ENCODE measurements around the gene BCL2L14. TPM values are rescaled to one million over a fixed set of nuclear protein-coding genes. Genes with fewer than 3 reads are reported as not detected.

Gene BCL2L14
- total RNA-seq, 1 experiment from 2014 or later: not detected

- no peak overlapping the region for H3K4me3 ChIP-seq (ENCODE audit: low read length)
- no peak overlapping the region for H3K4me2 ChIP-seq (ENCODE audit: low read length)
- no peak overlapping the region for H3K27ac ChIP-seq (ENCODE audit: low read length)
- H3K9ac ChIP-seq (ENCODE audit: low read length): no peak overlapping the region
- DNase-seq (no peak), ATAC-seq (no peak)
- H3K9me2 ChIP-seq (replicated peaks; ENCODE audit: low read length): no peaks in the 10 kb centered on the region
- peaks cover 6% of the 10 kb centered on the region; the same call in 1 of the 2 replicates for H3K4me1 ChIP-seq (ENCODE audit: insufficient read depth, low read length)
- H3K36me3 ChIP-seq (ENCODE audit: low read depth, low read length): no peaks in the 10 kb centered on the region
- no peak overlapping the region for H2AFZ ChIP-seq (ENCODE audit: low read length)
- H3K27me3 ChIP-seq (ENCODE audit: low read length): no peaks in the 10 kb centered on the region
- TF ChIP-seq EZH2phosphoT487 (IDR thresholded peaks at IDR 0.05; ENCODE audit: borderline replicate concordance, low read length) (no peak), EZH2 (IDR thresholded peaks at IDR 0.05; ENCODE audit: low read length, unreplicated experiment) (no peak), CTCF (conservative IDR thresholded peaks at IDR 0.05; ENCODE audit: low read depth, low read length) (no peak)
- H3K79me2 ChIP-seq (ENCODE audit: low read length): no peaks in the 10 kb centered on the region
- no peaks in the 10 kb centered on the region for H3F3A ChIP-seq (ENCODE audit: low read length, unreplicated experiment)
- no TSS peak for BruUV-seq (replicated peaks)
- intact Hi-C loops (cut with micrococcal nuclease): no loop called here
- POLR2A ChIA-PET (ENCODE audit: unreplicated experiment): no interaction called here
- CTCF ChIA-PET: no interaction called here
- no peaks in the 10 kb centered on the region for H3K9me3 ChIP-seq (ENCODE audit: low read length)
- no peaks in the 10 kb centered on the region for H4K20me1 ChIP-seq (ENCODE audit: low read length)
Observed at GRCh38 chr12:12072064-12072760, 1.5 kb downstream of the BCL2L14 start.

GRCh38 chr12:12079291-12079690 is 8.6 kb downstream of the BCL2L14 start:
- Histone ChIP-seq H3F3A (ENCODE audit: low read length, unreplicated experiment) (no peaks in the 10 kb centered on the region), H3K9me3 (ENCODE audit: low read length) (no peaks in the 10 kb centered on the region), H3K4me2 (ENCODE audit: low read length) (no peak overlapping the region), H3K4me1 (ENCODE audit: insufficient read depth, low read length) (peaks cover 5% of the 10 kb centered on the region; the same call in 1 of the 2 replicates), H3K36me3 (ENCODE audit: low read depth, low read length) (no peaks in the 10 kb centered on the region), H3K9me2 (replicated peaks; ENCODE audit: low read length) (no peaks in the 10 kb centered on the region), H3K27me3 (ENCODE audit: low read length) (no peaks in the 10 kb centered on the region), H3K4me3 (ENCODE audit: low read length) (no peak overlapping the region), H3K9ac (ENCODE audit: low read length) (no peak overlapping the region), H3K79me2 (ENCODE audit: low read length) (no peaks in the 10 kb centered on the region), H3K27ac (ENCODE audit: low read length) (no peak overlapping the region), H4K20me1 (ENCODE audit: low read length) (no peaks in the 10 kb centered on the region), H2AFZ (ENCODE audit: low read length) (no peak overlapping the region)
- no peak for ATAC-seq
- POLR2A ChIA-PET (ENCODE audit: unreplicated experiment): no interaction called here
- CTCF ChIA-PET: no interaction called here
- no peak for TF ChIP-seq EZH2 (IDR thresholded peaks at IDR 0.05; ENCODE audit: low read length, unreplicated experiment)
- TF ChIP-seq EZH2phosphoT487 (IDR thresholded peaks at IDR 0.05; ENCODE audit: borderline replicate concordance, low read length): no peak
- TF ChIP-seq CTCF (conservative IDR thresholded peaks at IDR 0.05; ENCODE audit: low read depth, low read length): no peak
- no TSS peak for BruUV-seq (replicated peaks)
- no peak for DNase-seq
- intact Hi-C loops (cut with micrococcal nuclease): no loop called here

GRCh38 chr12:12081836-12082497 is 11.2 kb downstream of the BCL2L14 start:
- no peaks in the 10 kb centered on the region for H3K9me3 ChIP-seq (ENCODE audit: low read length)
- no peak overlapping the region for H3K27ac ChIP-seq (ENCODE audit: low read length)
- no peak overlapping the region for H2AFZ ChIP-seq (ENCODE audit: low read length)
- peak; percentile 52 for DNase-seq
- no peaks in the 10 kb centered on the region for H3K27me3 ChIP-seq (ENCODE audit: low read length)
- no peaks in the 10 kb centered on the region for H3K9me2 ChIP-seq (replicated peaks; ENCODE audit: low read length)
- H3K79me2 ChIP-seq (ENCODE audit: low read length): no peaks in the 10 kb centered on the region
- H3K36me3 ChIP-seq (ENCODE audit: low read depth, low read length): no peaks in the 10 kb centered on the region
- ChIA-PET CTCF (interaction anchor here (1.4 kb wide), 1 partner anchor 246 kb away, joined by 4 read pairs; no protein-coding TSS in a partner anchor), POLR2A (ENCODE audit: unreplicated experiment) (no interaction called here)
- ATAC-seq: peak; percentile 83
- BruUV-seq (replicated peaks): no TSS peak
- peaks cover 5% of the 10 kb centered on the region; the same call in 1 of the 2 replicates for H3K4me1 ChIP-seq (ENCODE audit: insufficient read depth, low read length)
- TF ChIP-seq CTCF (conservative IDR thresholded peaks at IDR 0.05; ENCODE audit: low read depth, low read length) (peak; percentile 51), EZH2 (IDR thresholded peaks at IDR 0.05; ENCODE audit: low read length, unreplicated experiment) (no peak)
- no peak overlapping the region for H3K4me2 ChIP-seq (ENCODE audit: low read length)
- no peaks in the 10 kb centered on the region for H3F3A ChIP-seq (ENCODE audit: low read length, unreplicated experiment)
- H4K20me1 ChIP-seq (ENCODE audit: low read length): no peaks in the 10 kb centered on the region
- H3K9ac ChIP-seq (ENCODE audit: low read length): no peak overlapping the region
- no peak overlapping the region for H3K4me3 ChIP-seq (ENCODE audit: low read length)
- intact Hi-C loops (cut with micrococcal nuclease): loop anchor here (1.0 to 5.0 kb wide), 3 partner anchors 185 to 622 kb away; partner anchors contain the start of gene LRP6
